Right ventricle myocardium superior (tissue), 1 donor: ENCODE data around the gene TIPARP. TPM values are rescaled to one million over a fixed set of nuclear protein-coding genes. Genes with fewer than 3 reads are reported as not detected.

Experiments
- ATAC-seq: fragments of 200-7000 bp; cut with Tn5 transposase; one replicate; pipeline ENCODE4 v1.9.1; 2020; ENCODE audit warnings: mild to moderate bottlenecking; ENCODE audit not compliant: poor library complexity
- DNase-seq: peaks from one replicate; pipeline ENCODE4 v3.0.0-alpha.2; 2020
- intact Hi-C: fragments of 100-400 bp; cut with DNase I; formaldehyde crosslinking; loops from one replicate; pipeline ENCODE4 v1.11.2; 2022
- long read RNA-seq: library from polyadenylated mRNA; unstranded; transcript quantifications from one replicate; pipeline ENCODE4 v2.0.0, GENCODE V29; 2021
- total RNA-seq: library from RNA; stranded (reverse); fragmentation: NEBNext Ultra II Directional; extraction: Animal tissue kit (Norgen Biotek cat#: 25700); gene quantifications from one replicate; pipeline ENCODE4 v1.2.1, GENCODE V29; 2021
- donor health status: DM: no; HTN: yes; CAD: no; lungs with severe emphysema.

TIPARP gene
- 31.6 TPM for total RNA-seq
- long read RNA-seq, full-length matches to known transcripts, result 1 of 1 reads
- long read RNA-seq, partial matches to known transcripts, result 0 of 1 reads
- long read RNA-seq, other reads (novel, unspliced or antisense), result 0 of 1 reads

- DNase-seq (peak; percentile 100), ATAC-seq (peak; percentile 96)
- intact Hi-C loops, result loop anchor here (2.0 to 5.0 kb wide), 2 partner anchors 127 to 407 kb away; no protein-coding TSS in a partner anchor
Measured at GRCh38 chr3:156674046-156674910, at the start of gene TIPARP. Gene TIPARP, plus strand, starts transcription at chr3:156674590. Its CDS starts 3,108 bp downstream, at chr3:156677698.

- intact Hi-C loops, result no loop called here
- DNase-seq (no peak), ATAC-seq (no peak)
Measured at GRCh38 chr3:156626104-156626503, 48.3 kb upstream of the TIPARP start.

GRCh38 chr3:156627946-156628569, 46.3 kb upstream of the TIPARP start:
- DNase-seq (no peak), ATAC-seq (peak; percentile 30)
- intact Hi-C loops, result no loop called here

GRCh38 chr3:156628836-156629618, 45.4 kb upstream of the TIPARP start:
- intact Hi-C loops, result no loop called here
- no peak for DNase-seq

GRCh38 chr3:156630081-156630772, 44.2 kb upstream of the TIPARP start:
- ATAC-seq, result no peak
- intact Hi-C loops, result no loop called here
- no peak for DNase-seq

More at GRCh38 chr3:156628836-156629618, 45.4 kb upstream of the TIPARP start:
- no peak for ATAC-seq

- DNase-seq (no peak), ATAC-seq (no peak)
- intact Hi-C loops, result no loop called here
Measured at GRCh38 chr3:156630773-156631093, 43.7 kb upstream of the TIPARP start.

GRCh38 chr3:156631323-156631722, 43.1 kb upstream of the TIPARP start:
- intact Hi-C loops, result no loop called here
- DNase-seq (no peak), ATAC-seq (no peak)

GRCh38 chr3:156632601-156633000, 41.8 kb upstream of the TIPARP start:
- ATAC-seq (no peak), DNase-seq (no peak)
- intact Hi-C loops, result no loop called here

- DNase-seq (peak; percentile 66), ATAC-seq (peak; percentile 91)
- intact Hi-C loops, result no loop called here
Measured at GRCh38 chr3:156633335-156633734, 41.1 kb upstream of the TIPARP start.

GRCh38 chr3:156635034-156635433, 39.4 kb upstream of the TIPARP start:
- intact Hi-C loops, result no loop called here
- ATAC-seq, result no peak
- no peak for DNase-seq

- DNase-seq (no peak), ATAC-seq (no peak)
- intact Hi-C loops, result no loop called here
Measured at GRCh38 chr3:156635973-156636372, 38.4 kb upstream of the TIPARP start.

- ATAC-seq, result no peak
- DNase-seq, result no peak
- intact Hi-C loops, result no loop called here
Measured at GRCh38 chr3:156637480-156638022, 36.8 kb upstream of the TIPARP start.

- ATAC-seq (no peak), DNase-seq (no peak)
Measured at GRCh38 chr3:156638271-156638670, 36.1 kb upstream of the TIPARP start.

GRCh38 chr3:156639414-156640023, 34.9 kb upstream of the TIPARP start:
- DNase-seq (no peak), ATAC-seq (no peak)
- intact Hi-C loops, result no loop called here

More at GRCh38 chr3:156638271-156638670, 36.1 kb upstream of the TIPARP start:
- intact Hi-C loops, result no loop called here

- no peak for ATAC-seq
- intact Hi-C loops, result no loop called here
- DNase-seq, result no peak
Measured at GRCh38 chr3:156641618-156641975, 32.8 kb upstream of the TIPARP start.

GRCh38 chr3:156642750-156643728, 31.4 kb upstream of the TIPARP start:
- DNase-seq (no peak), ATAC-seq (peak; percentile 10)
- intact Hi-C loops, result no loop called here
